Gastroesophageal sphincter (tissue), 3 donors: ENCODE results near the gene EXOC3L4.

Source experiments
- CTCF ChIP-seq, 4 experiments: fragments of 200-600 bp in 2 of 4; fragments of 450-650 bp in 2 of 4; sonication (generic) in 1 of 4; IDR thresholded peaks; one replicate each; pipeline ENCODE4 v1.5.1; 2017 to 2019; ENCODE audit warnings: antibody characterized with exemption in 4 of 4, mild to moderate bottlenecking in 2 of 4, moderate library complexity in 2 of 4
- EP300 ChIP-seq: sonication (generic); formaldehyde crosslinking; IDR thresholded peaks from one replicate; pipeline ENCODE4 v1.6.1; 2017; ENCODE audit warnings: antibody characterized with exemption, mild to moderate bottlenecking
- POLR2A ChIP-seq, 2 donors: fragments of 450-650 bp; IDR thresholded peaks; one replicate each; pipeline ENCODE4 v1.6.1; 2017; ENCODE audit warnings: antibody characterized with exemption in 2 of 2, mild to moderate bottlenecking in 2 of 2, moderate library complexity in 1 of 2
- POLR2AphosphoS5 ChIP-seq: sonication (generic); formaldehyde crosslinking; IDR thresholded peaks from one replicate; pipeline ENCODE4 v1.6.1; 2017; ENCODE audit warnings: antibody characterized with exemption

- TF ChIP-seq CTCF (IDR thresholded peaks at IDR 0.05), result no peak
- no peak for TF ChIP-seq POLR2A (IDR thresholded peaks at IDR 0.05)
- no peak for TF ChIP-seq POLR2AphosphoS5
- TF ChIP-seq EP300, result no peak
Measured at GRCh38 chr14:103074729-103075367, 19.7 kb upstream of the EXOC3L4 start.
